Thyroid gland (tissue), 4 donors: Measurements from ENCODE around the gene RRP12. TPM values are rescaled to one million over a fixed set of nuclear protein-coding genes. Genes with fewer than 3 reads are reported as not detected.

ENCODE experiments used
- DNase-seq, 2 donors: peaks; one replicate each; pipeline ENCODE4 v3.0.0-alpha.2; 2019
- H3K27ac ChIP-seq, 3 donors: fragments of 200-600 bp; sonication (generic); 1 replicate in 2 of 3; 2 replicates in 1 of 3; pipeline ENCODE4 v1.5.1; 2016 to 2019; ENCODE audit warnings: mild to moderate bottlenecking in 1 of 3, moderate library complexity in 1 of 3
- H3K27me3 ChIP-seq: fragments of 200-600 bp; sonication (generic); one replicate; pipeline ENCODE4 v1.5.1; 2019
- H3K36me3 ChIP-seq, 2 donors: fragments of 200-600 bp; sonication (generic); one replicate each; pipeline ENCODE4 v1.5.1; 2016 to 2019
- H3K4me1 ChIP-seq, 2 donors: fragments of 200-600 bp; sonication (generic); one replicate each; pipeline ENCODE4 v1.5.1; 2017 to 2019
- H3K4me3 ChIP-seq, 3 donors: fragments of 200-600 bp; sonication (generic); replicated peaks in 1 of 3; 1 replicate in 2 of 3; 2 replicates in 1 of 3; pipeline ENCODE4 v1.5.1; 2016; ENCODE audit warnings: mild to moderate bottlenecking in 1 of 3
- H3K9me3 ChIP-seq: fragments of 200-600 bp; sonication (generic); one replicate; pipeline ENCODE4 v1.5.1; 2017
- POLR2A ChIP-seq, 2 donors: fragments of 450-650 bp; IDR thresholded peaks; one replicate each; pipeline ENCODE4 v1.6.1; 2017; ENCODE audit warnings: antibody characterized with exemption in 2 of 2, mild to moderate bottlenecking in 2 of 2, moderate library complexity in 1 of 2
- WGBS, 2 donors: methylation state at CpG; one replicate each; pipeline ENCODE4 v1.1.5; 2017; 5-methylcytosine and 5-hydroxymethylcytosine counted together
- intact Hi-C: fragments of 100-400 bp; cut with DNase I; formaldehyde crosslinking; loops from one replicate; pipeline ENCODE4 v1.15.1; 2023
- total RNA-seq, 4 donors: library from RNA; depleted of rRNA; stranded (reverse); fragments of >200 nt; gene quantifications; one replicate each; pipeline ENCODE4 v1.2.3, GENCODE V29; 2016
- TF ChIP-seq, protein P1 (sequence below), 6 experiments: fragments of 200-600 bp in 3 of 6; fragments of 450-650 bp in 3 of 6; sonication (generic) in 3 of 6; IDR thresholded peaks; one replicate each; pipeline ENCODE4 v1.5.1; 2016 to 2019; ENCODE audit warnings: antibody characterized with exemption in 6 of 6, mild to moderate bottlenecking in 2 of 6, inconsistent platforms in 1 of 6, moderate library complexity in 1 of 6

Gene RRP12
- total RNA-seq, 4 donors from 2014 or later, result 8.3 to 27.4 (median 15.0) TPM

GRCh38 chr10:97341416-97341815 lies 59.7 kb downstream of the RRP12 start:
- H3K4me1 ChIP-seq, result peaks cover 7 to 14% of the 10 kb centered on the region in 2 donors
- no peaks in the 10 kb centered on the region for H3K9me3 ChIP-seq
- intact Hi-C loops, result no loop called here
- no peak for DNase-seq
- no peak overlapping the region for H3K4me3 ChIP-seq
- no peaks in the 10 kb centered on the region for H3K27me3 ChIP-seq
- no peaks in the 10 kb centered on the region for H3K36me3 ChIP-seq
- TF ChIP-seq, protein P1, sequence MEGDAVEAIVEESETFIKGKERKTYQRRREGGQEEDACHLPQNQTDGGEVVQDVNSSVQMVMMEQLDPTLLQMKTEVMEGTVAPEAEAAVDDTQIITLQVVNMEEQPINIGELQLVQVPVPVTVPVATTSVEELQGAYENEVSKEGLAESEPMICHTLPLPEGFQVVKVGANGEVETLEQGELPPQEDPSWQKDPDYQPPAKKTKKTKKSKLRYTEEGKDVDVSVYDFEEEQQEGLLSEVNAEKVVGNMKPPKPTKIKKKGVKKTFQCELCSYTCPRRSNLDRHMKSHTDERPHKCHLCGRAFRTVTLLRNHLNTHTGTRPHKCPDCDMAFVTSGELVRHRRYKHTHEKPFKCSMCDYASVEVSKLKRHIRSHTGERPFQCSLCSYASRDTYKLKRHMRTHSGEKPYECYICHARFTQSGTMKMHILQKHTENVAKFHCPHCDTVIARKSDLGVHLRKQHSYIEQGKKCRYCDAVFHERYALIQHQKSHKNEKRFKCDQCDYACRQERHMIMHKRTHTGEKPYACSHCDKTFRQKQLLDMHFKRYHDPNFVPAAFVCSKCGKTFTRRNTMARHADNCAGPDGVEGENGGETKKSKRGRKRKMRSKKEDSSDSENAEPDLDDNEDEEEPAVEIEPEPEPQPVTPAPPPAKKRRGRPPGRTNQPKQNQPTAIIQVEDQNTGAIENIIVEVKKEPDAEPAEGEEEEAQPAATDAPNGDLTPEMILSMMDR (IDR thresholded peaks at IDR 0.05), result no peak
- H3K27ac ChIP-seq, result no peak overlapping the region
- WGBS, 2 donors, result 81 to 94% methylated on average over 2 of the region's 2 CpGs

GRCh38 chr10:97338041-97338440 lies 63.1 kb downstream of the RRP12 start:
- DNase-seq, result no peak
- Histone ChIP-seq H3K27me3 (no peaks in the 10 kb centered on the region), H3K36me3 (no peaks in the 10 kb centered on the region), H3K27ac (no peak overlapping the region), H3K4me3 (no peak overlapping the region), H3K9me3 (no peaks in the 10 kb centered on the region), H3K4me1 (peaks cover 11 to 25% of the 10 kb centered on the region in 2 donors)
- no peak for TF ChIP-seq POLR2A (IDR thresholded peaks at IDR 0.05)
- TF ChIP-seq, protein P1 (IDR thresholded peaks at IDR 0.05), result no peak
- 25 to 47% methylated on average over 5 of the region's 5 CpGs for WGBS, 2 donors
- intact Hi-C loops, result loop anchor here (10.0 kb wide), 1 partner anchor 53 kb away; no protein-coding TSS in a partner anchor

- intact Hi-C loops, result loop anchor here (10.0 kb wide), 1 partner anchor 52 kb away; no protein-coding TSS in a partner anchor
- no peaks in the 10 kb centered on the region for H3K36me3 ChIP-seq
- no peaks in the 10 kb centered on the region for H3K27me3 ChIP-seq
- peak; percentile 64 to 72 for DNase-seq
- no peak for TF ChIP-seq POLR2A (IDR thresholded peaks at IDR 0.05)
- peak overlapping the region in 1 of 3 donors; percentile 25 for H3K27ac ChIP-seq
- H3K4me1 ChIP-seq, result peaks cover 15 to 27% of the 10 kb centered on the region in 2 donors
- WGBS, 2 donors, result 8 to 16% methylated on average over 8 to 11 of the region's 11 CpGs
- H3K9me3 ChIP-seq, result no peaks in the 10 kb centered on the region
- H3K4me3 ChIP-seq, result no peak overlapping the region
Observed at GRCh38 chr10:97336942-97337831, 64.0 kb downstream of the RRP12 start.

DNA sequence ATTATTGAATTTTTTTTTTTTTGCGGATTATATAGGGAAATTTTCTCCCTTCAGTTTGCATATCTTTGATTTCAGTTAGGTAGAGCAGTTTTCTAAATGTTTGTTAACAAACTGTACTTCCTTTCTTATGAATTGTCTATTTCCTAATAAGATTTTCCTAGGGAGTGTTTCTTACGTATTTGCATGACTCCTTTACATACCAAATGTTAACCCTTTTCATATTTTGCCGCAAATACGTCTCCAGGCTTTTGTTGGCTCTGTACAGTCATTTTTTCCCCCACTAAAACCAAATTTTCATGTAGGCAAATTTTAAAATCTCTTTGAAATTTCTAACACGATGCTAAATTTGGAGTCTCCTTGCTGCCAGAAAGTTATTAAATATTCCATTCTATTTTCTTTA lies 64.7 kb downstream of the RRP12 start:
- peaks cover 23 to 34% of the 10 kb centered on the region in 2 donors for H3K4me1 ChIP-seq
- no peak for TF ChIP-seq POLR2A (IDR thresholded peaks at IDR 0.05)
- no peaks in the 10 kb centered on the region for H3K9me3 ChIP-seq
- no peak for DNase-seq
- 49 to 66% methylated on average over 5 of the region's 5 CpGs for WGBS, 2 donors
- intact Hi-C loops, result loop anchor here (10.0 kb wide), 1 partner anchor 52 kb away; no protein-coding TSS in a partner anchor
- no peak overlapping the region for H3K4me3 ChIP-seq
- no peaks in the 10 kb centered on the region for H3K36me3 ChIP-seq
- H3K27me3 ChIP-seq, result no peaks in the 10 kb centered on the region
- H3K27ac ChIP-seq, result no peak overlapping the region

DNA sequence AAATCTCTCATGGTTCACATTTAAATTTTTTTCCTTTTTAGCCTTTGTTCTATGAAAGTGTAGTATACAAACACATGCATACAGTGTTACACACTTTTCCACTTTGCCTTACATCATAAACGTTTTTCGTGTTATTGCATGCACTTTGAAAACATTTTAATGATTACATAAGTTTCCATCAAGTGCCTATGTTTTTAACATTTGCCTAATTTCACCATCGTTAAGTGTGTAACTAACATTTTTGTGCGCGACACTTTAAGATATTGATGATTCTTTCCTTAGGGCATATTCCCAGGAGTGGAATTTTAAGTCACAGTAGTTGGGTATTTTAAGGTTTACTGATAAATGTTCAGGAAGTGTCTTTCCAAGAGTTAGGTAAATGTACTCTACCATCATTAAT lies 65.1 kb downstream of the RRP12 start:
- Histone ChIP-seq H3K4me3 (no peak overlapping the region), H3K4me1 (peaks cover 27 to 38% of the 10 kb centered on the region in 2 donors), H3K27ac (no peak overlapping the region), H3K27me3 (no peaks in the 10 kb centered on the region), H3K36me3 (no peaks in the 10 kb centered on the region), H3K9me3 (no peaks in the 10 kb centered on the region)
- TF ChIP-seq, protein P1 (IDR thresholded peaks at IDR 0.05), result no peak
- no peak for TF ChIP-seq POLR2A (IDR thresholded peaks at IDR 0.05)
- no peak for DNase-seq
- intact Hi-C loops, result loop anchor here (10.0 kb wide), 1 partner anchor 51 kb away; no protein-coding TSS in a partner anchor
- WGBS, 2 donors, result 72 to 78% methylated on average over 5 of the region's 5 CpGs

GRCh38 chr10:97335188-97335619 lies 65.9 kb downstream of the RRP12 start:
- DNase-seq, result no peak
- 3 to 6% methylated on average over 19 to 25 of the region's 25 CpGs for WGBS, 2 donors
- no peaks in the 10 kb centered on the region for H3K27me3 ChIP-seq
- peaks cover 31 to 46% of the 10 kb centered on the region in 2 donors for H3K4me1 ChIP-seq
- H3K27ac ChIP-seq, result peak overlapping the region; percentile 87 to 92 (median 89)
- no peaks in the 10 kb centered on the region for H3K36me3 ChIP-seq
- H3K4me3 ChIP-seq, result peak overlapping the region in 2 of 3 donors; percentile 84 to 89
- intact Hi-C loops, result loop anchor here (10.0 kb wide), 1 partner anchor 50 kb away; no protein-coding TSS in a partner anchor
- H3K9me3 ChIP-seq, result no peaks in the 10 kb centered on the region
- no peak for TF ChIP-seq POLR2A (IDR thresholded peaks at IDR 0.05)
- TF ChIP-seq, protein P1 (IDR thresholded peaks at IDR 0.05), result no peak
